ENCODE data around the gene TMEM218.

DNA sequence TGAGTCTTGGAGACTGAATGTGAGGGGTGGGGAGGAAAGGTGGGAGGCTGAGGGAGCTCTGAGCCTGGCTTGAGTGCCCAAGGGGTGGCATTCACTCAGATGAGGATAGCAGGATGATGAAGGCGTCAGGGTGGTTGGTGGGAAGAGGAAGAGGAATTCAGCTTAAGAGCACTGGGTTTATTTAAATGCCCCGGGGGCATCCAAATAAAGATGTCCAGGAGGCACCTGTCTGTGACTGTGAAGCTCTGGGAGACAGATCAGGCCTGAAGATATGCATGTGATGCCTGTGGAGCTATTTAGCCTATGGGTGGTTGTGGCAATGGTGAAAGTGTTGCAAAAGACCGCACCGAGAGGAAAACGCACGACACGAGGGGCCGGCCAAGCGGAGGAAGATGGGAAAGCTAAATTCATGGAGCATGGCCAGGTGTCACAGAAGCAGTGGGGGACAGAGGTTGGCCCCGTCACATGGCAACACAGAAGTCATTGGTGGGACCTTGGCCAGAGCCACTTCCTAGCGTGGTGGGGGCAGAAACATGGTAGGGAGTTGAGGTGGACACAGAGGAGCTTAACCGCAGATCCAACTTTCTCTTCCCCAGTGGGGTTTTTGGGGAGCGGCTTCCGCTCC is 32.8 kb downstream of the TMEM218 start:
- TF ChIP-seq, protein P1, sequence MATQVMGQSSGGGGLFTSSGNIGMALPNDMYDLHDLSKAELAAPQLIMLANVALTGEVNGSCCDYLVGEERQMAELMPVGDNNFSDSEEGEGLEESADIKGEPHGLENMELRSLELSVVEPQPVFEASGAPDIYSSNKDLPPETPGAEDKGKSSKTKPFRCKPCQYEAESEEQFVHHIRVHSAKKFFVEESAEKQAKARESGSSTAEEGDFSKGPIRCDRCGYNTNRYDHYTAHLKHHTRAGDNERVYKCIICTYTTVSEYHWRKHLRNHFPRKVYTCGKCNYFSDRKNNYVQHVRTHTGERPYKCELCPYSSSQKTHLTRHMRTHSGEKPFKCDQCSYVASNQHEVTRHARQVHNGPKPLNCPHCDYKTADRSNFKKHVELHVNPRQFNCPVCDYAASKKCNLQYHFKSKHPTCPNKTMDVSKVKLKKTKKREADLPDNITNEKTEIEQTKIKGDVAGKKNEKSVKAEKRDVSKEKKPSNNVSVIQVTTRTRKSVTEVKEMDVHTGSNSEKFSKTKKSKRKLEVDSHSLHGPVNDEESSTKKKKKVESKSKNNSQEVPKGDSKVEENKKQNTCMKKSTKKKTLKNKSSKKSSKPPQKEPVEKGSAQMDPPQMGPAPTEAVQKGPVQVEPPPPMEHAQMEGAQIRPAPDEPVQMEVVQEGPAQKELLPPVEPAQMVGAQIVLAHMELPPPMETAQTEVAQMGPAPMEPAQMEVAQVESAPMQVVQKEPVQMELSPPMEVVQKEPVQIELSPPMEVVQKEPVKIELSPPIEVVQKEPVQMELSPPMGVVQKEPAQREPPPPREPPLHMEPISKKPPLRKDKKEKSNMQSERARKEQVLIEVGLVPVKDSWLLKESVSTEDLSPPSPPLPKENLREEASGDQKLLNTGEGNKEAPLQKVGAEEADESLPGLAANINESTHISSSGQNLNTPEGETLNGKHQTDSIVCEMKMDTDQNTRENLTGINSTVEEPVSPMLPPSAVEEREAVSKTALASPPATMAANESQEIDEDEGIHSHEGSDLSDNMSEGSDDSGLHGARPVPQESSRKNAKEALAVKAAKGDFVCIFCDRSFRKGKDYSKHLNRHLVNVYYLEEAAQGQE (IDR thresholded peaks at IDR 0.05; ENCODE audit: low read depth), result no peak
- no peak for TF ChIP-seq EP300 (IDR thresholded peaks at IDR 0.05; ENCODE audit: borderline replicate concordance)
- TF ChIP-seq TAF1 (IDR thresholded peaks at IDR 0.05; ENCODE audit: low read depth), result no peak
- TF ChIP-seq TCF12 (IDR thresholded peaks at IDR 0.05; ENCODE audit: low read depth), result no peak
- TF ChIP-seq EGR1 (IDR thresholded peaks at IDR 0.05), result no peak
